OCI-LY3 (cell line): ENCODE data around the gene TMEM98.

Experiments used
- EZH2phosphoT487 ChIP-seq: fragments of 200-600 bp; shearing (Covaris generic); IDR thresholded peaks from 2 replicates; pipeline ENCODE4 v1.6.1; 2018; ENCODE audit warnings: antibody characterized with exemption, mixed run types, low read depth
- TF ChIP-seq, protein P1 (sequence below): fragments of 200-600, 300-600 bp; sonication (generic); IDR thresholded peaks from 2 replicates; pipeline ENCODE4 v1.5.1; 2014; ENCODE audit warnings: antibody characterized with exemption, low read length, low read depth

DNA sequence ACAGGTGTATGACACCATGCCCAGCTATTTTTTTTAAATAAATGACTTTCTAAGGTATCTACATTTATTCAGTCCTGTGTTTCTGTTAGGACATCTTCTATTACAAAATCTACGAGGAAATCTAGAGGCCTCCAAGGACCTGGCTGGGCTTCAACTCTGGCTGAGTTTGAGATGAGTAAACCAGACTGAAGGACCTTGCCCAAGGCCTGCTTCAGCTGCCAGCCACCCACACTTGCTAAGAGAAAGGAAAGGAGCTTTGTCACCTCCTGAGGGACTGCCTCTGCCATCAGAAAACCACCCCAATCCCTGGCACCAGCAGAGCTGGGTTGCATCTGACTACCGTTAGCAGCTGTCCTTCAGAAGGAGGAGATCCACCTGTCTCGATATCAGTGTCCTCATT is 49.7 kb upstream of the TMEM98 start:
- TF ChIP-seq, protein P1, sequence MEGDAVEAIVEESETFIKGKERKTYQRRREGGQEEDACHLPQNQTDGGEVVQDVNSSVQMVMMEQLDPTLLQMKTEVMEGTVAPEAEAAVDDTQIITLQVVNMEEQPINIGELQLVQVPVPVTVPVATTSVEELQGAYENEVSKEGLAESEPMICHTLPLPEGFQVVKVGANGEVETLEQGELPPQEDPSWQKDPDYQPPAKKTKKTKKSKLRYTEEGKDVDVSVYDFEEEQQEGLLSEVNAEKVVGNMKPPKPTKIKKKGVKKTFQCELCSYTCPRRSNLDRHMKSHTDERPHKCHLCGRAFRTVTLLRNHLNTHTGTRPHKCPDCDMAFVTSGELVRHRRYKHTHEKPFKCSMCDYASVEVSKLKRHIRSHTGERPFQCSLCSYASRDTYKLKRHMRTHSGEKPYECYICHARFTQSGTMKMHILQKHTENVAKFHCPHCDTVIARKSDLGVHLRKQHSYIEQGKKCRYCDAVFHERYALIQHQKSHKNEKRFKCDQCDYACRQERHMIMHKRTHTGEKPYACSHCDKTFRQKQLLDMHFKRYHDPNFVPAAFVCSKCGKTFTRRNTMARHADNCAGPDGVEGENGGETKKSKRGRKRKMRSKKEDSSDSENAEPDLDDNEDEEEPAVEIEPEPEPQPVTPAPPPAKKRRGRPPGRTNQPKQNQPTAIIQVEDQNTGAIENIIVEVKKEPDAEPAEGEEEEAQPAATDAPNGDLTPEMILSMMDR, result no peak
- TF ChIP-seq EZH2phosphoT487, result no peak
